Measurements from ENCODE around the gene ARMC12. TPM values are rescaled to one million over a fixed set of nuclear protein-coding genes. Genes with fewer than 3 reads are reported as not detected.

The ARMC12 gene
- total RNA-seq, 1 experiment from 2014 or later = not detected

- in situ Hi-C loops (cut with HindIII; ENCODE audit: low pct_unique_long_range_greater_than_20kb, low sequenced_read_pairs) = no loop called here
- DNase-seq (ENCODE audit: low read depth, low spot score) = no peak
Measured at GRCh38 chr6:35784200-35784599, 47.4 kb downstream of the ARMC12 start.

GRCh38 chr6:35786272-35786671 is 49.4 kb downstream of the ARMC12 start:
- no peak for DNase-seq (ENCODE audit: low read depth, low spot score)
- in situ Hi-C loops (cut with HindIII; ENCODE audit: low pct_unique_long_range_greater_than_20kb, low sequenced_read_pairs) = no loop called here

GRCh38 chr6:35786810-35787209 is 50.0 kb downstream of the ARMC12 start:
- DNase-seq (ENCODE audit: low read depth, low spot score) = no peak
- in situ Hi-C loops (cut with HindIII; ENCODE audit: low pct_unique_long_range_greater_than_20kb, low sequenced_read_pairs) = no loop called here

- no peak for DNase-seq (ENCODE audit: low read depth, low spot score)
- in situ Hi-C loops (cut with HindIII; ENCODE audit: low pct_unique_long_range_greater_than_20kb, low sequenced_read_pairs) = no loop called here
Measured at GRCh38 chr6:35787266-35788218, 50.7 kb downstream of the ARMC12 start.

GRCh38 chr6:35788423-35788982 is 51.7 kb downstream of the ARMC12 start:
- in situ Hi-C loops (cut with HindIII; ENCODE audit: low pct_unique_long_range_greater_than_20kb, low sequenced_read_pairs) = no loop called here
- DNase-seq (ENCODE audit: low read depth, low spot score) = no peak

GRCh38 chr6:35790683-35791082 is 53.9 kb downstream of the ARMC12 start:
- in situ Hi-C loops (cut with HindIII; ENCODE audit: low pct_unique_long_range_greater_than_20kb, low sequenced_read_pairs) = no loop called here
- peak; percentile 60 for DNase-seq (ENCODE audit: low read depth, low spot score)

- in situ Hi-C loops (cut with HindIII; ENCODE audit: low pct_unique_long_range_greater_than_20kb, low sequenced_read_pairs) = no loop called here
- DNase-seq (ENCODE audit: low read depth, low spot score) = no peak
Measured at GRCh38 chr6:35794536-35795452, 58.0 kb downstream of the ARMC12 start.

GRCh38 chr6:35795453-35796071 is 58.7 kb downstream of the ARMC12 start:
- no peak for DNase-seq (ENCODE audit: low read depth, low spot score)
- in situ Hi-C loops (cut with HindIII; ENCODE audit: low pct_unique_long_range_greater_than_20kb, low sequenced_read_pairs) = no loop called here

GRCh38 chr6:35796236-35796635 is 59.4 kb downstream of the ARMC12 start:
- DNase-seq (ENCODE audit: low read depth, low spot score) = no peak
- in situ Hi-C loops (cut with HindIII; ENCODE audit: low pct_unique_long_range_greater_than_20kb, low sequenced_read_pairs) = no loop called here

- DNase-seq (ENCODE audit: low read depth, low spot score) = no peak
- in situ Hi-C loops (cut with HindIII; ENCODE audit: low pct_unique_long_range_greater_than_20kb, low sequenced_read_pairs) = no loop called here
Measured at GRCh38 chr6:35797837-35798526, 61.1 kb downstream of the ARMC12 start.

Other genes with a start within 250 kb of the ARMC12 start
- gene TEAD3, start 240.0 kb upstream of the ARMC12 start, total RNA-seq (2014; rRNA removed; shearing (Covaris generic)) = 1.8 and 2.7 TPM in 2 replicates
- not detected in 2 replicates for gene TULP1, start 224.1 kb upstream of the ARMC12 start, total RNA-seq (2014; rRNA removed; shearing (Covaris generic))
- 4.3 and 4.6 TPM in 2 replicates for gene FKBP5, start 48.1 kb upstream of the ARMC12 start, total RNA-seq (2014; rRNA removed; shearing (Covaris generic))
- gene CLPSL2, start 39.6 kb downstream of the ARMC12 start, total RNA-seq (2014; rRNA removed; shearing (Covaris generic)) = not detected in 2 replicates
- gene CLPSL1, start 44.0 kb downstream of the ARMC12 start, total RNA-seq (2014; rRNA removed; shearing (Covaris generic)) = not detected in 2 replicates
- not detected in 2 replicates for gene CLPS, start 60.3 kb downstream of the ARMC12 start, total RNA-seq (2014; rRNA removed; shearing (Covaris generic))
- not detected in 2 replicates for gene LHFPL5, start 68.3 kb downstream of the ARMC12 start, total RNA-seq (2014; rRNA removed; shearing (Covaris generic))
- 26.6 and 27.3 TPM in 2 replicates for gene SRPK1, start 184.1 kb downstream of the ARMC12 start, total RNA-seq (2014; rRNA removed; shearing (Covaris generic))